ENCODE data around the gene REEP5. TPM values are rescaled to one million over a fixed set of nuclear protein-coding genes. Genes with fewer than 3 reads are reported as not detected.

REEP5 gene
- total and polyA plus RNA-seq, 2 of the 8 experiments (the other 6 are each of a cell fraction or from before 2014, with no cell fraction given), result 58.3 to 94.3 TPM

- TF ChIP-seq CTCF (IDR thresholded peaks at IDR 0.05; ENCODE audit: control extremely low read depth in 1 of 3, insufficient read depth in 1 of 3, low read depth in 1 of 3, low read length in 3 of 3) (no peak), FOSL1 (IDR thresholded peaks at IDR 0.05; ENCODE audit: insufficient read depth, low read depth, low read length) (no peak), NRF1 (IDR thresholded peaks at IDR 0.05; ENCODE audit: low read depth, low read length) (no peak), CBX5 (IDR thresholded peaks at IDR 0.05; ENCODE audit: low read depth, low read length) (no peak), E2F6 (IDR thresholded peaks at IDR 0.05) (no peak), SP1 (IDR thresholded peaks at IDR 0.05; ENCODE audit: low read depth, low read length) (no peak), USF2 (IDR thresholded peaks at IDR 0.05; ENCODE audit: low read length) (no peak), KDM1A (IDR thresholded peaks at IDR 0.05; ENCODE audit: borderline replicate concordance, low read length) (no peak)
These were observed 11.1 kb upstream of the REEP5 start (continued) for GRCh38 chr5:112933105-112933504.
